Dermis microvascular lymphatic vessel endothelial cell (primary cell): ENCODE measurements around the gene CD37. TPM values are rescaled to one million over a fixed set of nuclear protein-coding genes. Genes with fewer than 3 reads are reported as not detected.
"Not testable (repeated sequence)": the region's sequence is repeated elsewhere in the genome, so short reads cannot be mapped to it uniquely, and the experiment has no call there.

Experiments used
- DNase-seq, 2 donors: peaks; one replicate each; pipeline versions ENCODE4 v3.0.0 to v3.0.0-alpha.2; 2010; ENCODE audit warnings: low read depth in 2 of 2
- total RNA-seq: library from RNA; depleted of rRNA; stranded (reverse); fragments of >200 nt; gene quantifications from 2 replicates; pipeline ENCODE4 v1.2.1, GENCODE V29; 2014

CD37 gene
- total RNA-seq, 1 donor from 2014 or later = not detected

- no peak for DNase-seq
These were observed 12.0 kb downstream of the CD37 start for GRCh38 chr19:49347191-49347590.

GRCh38 chr19:49347835-49348234 is 12.6 kb downstream of the CD37 start:
- DNase-seq = peak in 1 of 2 donors; percentile 32

- no peak for DNase-seq
These were observed 13.3 kb downstream of the CD37 start for GRCh38 chr19:49348305-49349189.

GRCh38 chr19:49349567-49349966 is 14.4 kb downstream of the CD37 start:
- DNase-seq = no peak

GRCh38 chr19:49355909-49356353 is 20.7 kb downstream of the CD37 start:
- peak in 1 of 2 donors; percentile 38 for DNase-seq

- peak in 1 of 2 donors; percentile 19 for DNase-seq
These were observed 21.2 kb downstream of the CD37 start for GRCh38 chr19:49356382-49356781.

GRCh38 chr19:49357186-49357585 is 22.0 kb downstream of the CD37 start:
- DNase-seq = no peak

GRCh38 chr19:49359851-49360820 is 24.9 kb downstream of the CD37 start:
- no peak for DNase-seq

- peak; percentile 88 to 91 for DNase-seq
These were observed 26.3 kb downstream of the CD37 start for GRCh38 chr19:49361438-49362047.

GRCh38 chr19:49362048-49362928 is 27.1 kb downstream of the CD37 start, which contains the start of gene TEAD2:
TEAD2 (minus strand) TSS chr19:49362416; CDS start chr19:49360075, 2,341 bp downstream.
- DNase-seq = peak; percentile 46 to 80

- DNase-seq = peak in 1 of 2 donors; percentile 58
These were observed 27.7 kb downstream of the CD37 start for GRCh38 chr19:49362929-49363267.

GRCh38 chr19:49363268-49364082 is 28.3 kb downstream of the CD37 start, which contains the start of gene DKKL1:
DKKL1 (plus strand) TSS chr19:49363877; CDS start chr19:49363999, 122 bp downstream.
- peak; percentile 99 for DNase-seq

- DNase-seq = no peak
These were observed 29.0 kb downstream of the CD37 start for GRCh38 chr19:49364083-49364737.

GRCh38 chr19:49366110-49366509 is 30.9 kb downstream of the CD37 start:
- DNase-seq = no peak

GRCh38 chr19:49368711-49369358 is 33.6 kb downstream of the CD37 start:
- DNase-seq = no peak

GRCh38 chr19:49371184-49371583 is 36.0 kb downstream of the CD37 start:
- no peak for DNase-seq

- not testable (repeated sequence) for DNase-seq
These were observed 38.0 kb downstream of the CD37 start for GRCh38 chr19:49373174-49373573.

GRCh38 chr19:49374665-49375434 is 39.6 kb downstream of the CD37 start:
- no peak for DNase-seq
